Measurements from ENCODE around the gene TSACC. TPM values are rescaled to one million over a fixed set of nuclear protein-coding genes. Genes with fewer than 3 reads are reported as not detected.

TSACC gene
- polyA plus RNA-seq, 1 donor, result 1.5 TPM

DNA sequence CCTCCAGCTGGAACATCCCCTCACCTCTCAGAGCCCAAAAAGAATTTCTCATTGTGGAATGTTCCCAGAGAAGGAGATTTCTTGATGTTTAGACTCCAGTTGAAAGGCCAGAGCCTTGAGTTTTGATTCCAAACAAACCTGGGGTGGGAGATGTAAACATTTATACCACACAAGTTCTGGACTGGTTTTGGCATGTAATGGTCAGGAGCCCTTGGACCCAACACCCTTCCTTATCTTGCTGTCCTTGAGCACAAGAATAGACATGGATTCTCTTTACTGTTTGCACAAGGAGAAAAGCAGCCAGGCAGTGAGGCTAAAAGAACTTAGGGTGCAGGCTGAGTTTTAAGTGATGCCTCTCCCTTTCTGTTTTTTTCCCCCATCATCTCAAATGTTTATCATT lies 35.2 kb downstream of the TSACC start:
- no peak for DNase-seq (ENCODE audit: low read depth)

- DNase-seq (ENCODE audit: low read depth), result no peak
These were observed 37.8 kb downstream of the TSACC start for GRCh38 chr1:156376146-156376545.

GRCh38 chr1:156376958-156377919 lies 38.9 kb downstream of the TSACC start:
- no peak for DNase-seq (ENCODE audit: low read depth)

- DNase-seq (ENCODE audit: low read depth), result no peak
These were observed 40.2 kb downstream of the TSACC start for GRCh38 chr1:156378557-156378956.

DNA sequence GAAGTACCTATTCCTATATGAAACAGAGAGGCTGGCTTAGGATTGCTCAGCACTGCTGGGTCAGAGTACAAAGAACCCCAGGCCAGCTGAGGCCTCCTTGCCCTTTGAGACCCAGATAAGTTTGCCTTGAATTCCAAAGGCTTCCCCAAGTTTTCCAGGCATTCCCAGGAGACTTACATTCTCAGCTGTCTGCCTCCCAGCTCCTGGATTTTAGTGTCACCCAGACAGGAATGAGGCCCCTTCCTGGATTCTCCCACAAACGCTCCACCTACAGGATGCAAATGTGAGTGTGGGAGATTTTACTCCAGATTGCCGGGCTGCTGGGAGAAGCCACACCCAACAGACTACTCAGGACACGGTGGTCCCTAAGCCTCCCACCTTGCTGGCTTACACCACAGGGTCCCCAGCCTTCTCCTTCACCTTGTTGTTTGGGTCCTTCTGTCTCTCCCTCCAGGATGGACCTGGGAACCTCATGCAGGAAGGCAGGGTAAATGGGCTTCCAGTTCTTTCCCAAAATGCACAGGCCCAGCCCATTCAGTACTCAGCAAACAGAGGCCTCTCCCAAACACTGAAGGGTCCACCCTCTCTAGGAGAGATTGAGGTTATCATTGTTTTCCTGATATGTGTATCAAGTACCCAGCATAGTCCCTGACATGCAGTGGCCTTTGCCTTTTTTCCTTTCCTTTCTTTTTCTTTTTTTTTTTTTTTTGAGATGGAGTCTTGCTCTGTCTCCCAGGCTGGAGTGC lies 41.3 kb downstream of the TSACC start:
- no peak for DNase-seq (ENCODE audit: low read depth)

DNA sequence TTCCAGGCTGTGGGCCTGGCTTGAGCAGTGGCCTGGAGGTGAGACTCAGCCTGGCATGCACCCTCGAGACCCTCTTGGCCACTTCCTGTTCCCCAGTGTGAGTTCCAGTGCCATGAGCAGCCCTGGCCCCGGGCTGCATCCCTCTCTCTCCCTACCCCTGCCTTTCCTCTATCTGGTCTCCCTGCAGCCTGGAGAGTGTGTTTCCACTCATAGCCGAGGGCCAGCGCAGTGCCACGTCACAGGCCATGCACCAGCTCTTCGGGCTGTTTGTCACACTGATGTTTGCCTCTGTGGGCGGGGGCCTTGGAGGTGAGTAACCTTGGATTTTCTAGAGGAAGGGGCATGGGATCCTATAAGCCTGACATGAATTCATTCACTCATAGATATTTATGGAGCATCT lies 44.2 kb downstream of the TSACC start:
- no peak for DNase-seq (ENCODE audit: low read depth)

DNA sequence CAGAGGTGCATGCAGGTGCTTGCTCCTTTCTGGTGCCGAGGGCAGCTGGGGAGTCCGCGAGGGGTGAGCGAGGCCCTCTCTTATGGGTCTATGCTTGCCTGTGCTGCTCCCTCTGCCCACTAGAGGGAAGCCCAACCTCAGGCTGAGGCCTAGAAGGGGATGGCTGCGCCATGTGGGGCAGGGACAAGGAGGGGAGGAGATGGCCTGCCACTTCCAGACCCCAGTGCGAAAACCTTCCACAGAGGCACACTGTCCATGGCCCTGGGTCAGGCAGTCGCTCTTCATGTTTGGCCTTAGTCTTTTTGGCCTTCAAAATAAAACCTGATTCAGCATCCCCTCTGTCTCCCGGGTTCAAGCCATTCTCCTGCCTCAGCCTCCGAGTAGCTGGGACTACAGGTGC lies 44.7 kb downstream of the TSACC start:
- no peak for DNase-seq (ENCODE audit: low read depth)

DNA sequence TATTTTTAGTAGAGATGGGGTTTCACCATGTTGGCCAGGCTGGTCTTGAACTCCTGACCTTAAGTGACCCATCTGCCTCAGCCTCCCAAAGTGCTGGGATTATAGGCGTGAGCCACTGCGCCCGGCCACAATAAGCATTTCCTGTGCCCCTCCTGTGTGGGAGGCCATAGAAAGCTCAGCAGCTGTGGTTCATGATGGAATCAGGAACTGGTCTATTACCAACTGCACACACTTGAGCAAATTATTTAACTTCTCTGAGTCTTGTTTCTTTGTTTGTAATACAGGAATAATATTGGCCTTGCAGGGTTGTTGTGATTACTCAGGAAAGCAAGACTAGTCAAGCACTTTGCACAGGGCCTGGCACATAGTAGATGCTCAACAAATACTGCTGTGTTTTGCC lies 45.7 kb downstream of the TSACC start:
- DNase-seq (ENCODE audit: low read depth), result no peak

- DNase-seq (ENCODE audit: low read depth), result no peak
These were observed 46.3 kb downstream of the TSACC start for GRCh38 chr1:156384658-156385057.

- no peak for DNase-seq (ENCODE audit: low read depth)
These were observed 47.3 kb downstream of the TSACC start for GRCh38 chr1:156385534-156386031.

DNA sequence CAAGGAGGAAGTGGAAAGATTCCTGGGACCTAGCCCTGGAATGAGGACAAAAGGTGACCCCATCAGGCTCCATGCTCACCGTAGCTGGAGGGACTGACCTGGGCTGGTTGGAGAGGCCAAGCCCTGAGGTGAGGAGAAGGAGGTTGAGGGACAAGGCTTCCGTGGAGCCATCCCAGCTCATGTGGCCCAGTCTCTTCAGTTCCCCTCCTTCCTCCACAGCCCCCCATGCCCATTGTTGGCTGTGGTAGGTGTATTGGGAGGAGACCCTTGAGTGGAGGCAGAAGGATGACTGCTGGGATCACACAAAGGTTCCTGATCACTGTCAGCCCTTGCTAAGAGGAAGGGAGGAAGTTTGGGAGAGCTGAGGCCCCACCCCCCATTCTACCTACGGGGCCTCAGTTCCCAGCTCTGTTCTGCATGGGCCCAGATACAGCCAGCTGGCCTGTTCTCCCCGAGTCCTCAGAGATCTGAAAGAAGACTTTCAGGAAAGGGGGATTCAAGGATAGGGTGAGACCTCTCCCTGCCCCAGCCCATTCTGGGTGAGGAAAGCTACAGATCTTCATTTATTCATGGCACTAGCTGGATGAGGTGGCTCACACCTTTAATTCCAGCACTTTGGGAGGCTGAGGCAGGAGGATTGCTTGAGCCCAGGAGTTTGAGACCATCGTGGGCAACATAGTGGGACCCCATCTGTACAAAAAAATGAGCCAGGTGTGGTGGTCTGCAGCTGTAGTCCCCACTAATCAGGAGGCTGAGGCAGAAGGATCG lies 48.0 kb downstream of the TSACC start:
- DNase-seq (ENCODE audit: low read depth), result no peak

DNA sequence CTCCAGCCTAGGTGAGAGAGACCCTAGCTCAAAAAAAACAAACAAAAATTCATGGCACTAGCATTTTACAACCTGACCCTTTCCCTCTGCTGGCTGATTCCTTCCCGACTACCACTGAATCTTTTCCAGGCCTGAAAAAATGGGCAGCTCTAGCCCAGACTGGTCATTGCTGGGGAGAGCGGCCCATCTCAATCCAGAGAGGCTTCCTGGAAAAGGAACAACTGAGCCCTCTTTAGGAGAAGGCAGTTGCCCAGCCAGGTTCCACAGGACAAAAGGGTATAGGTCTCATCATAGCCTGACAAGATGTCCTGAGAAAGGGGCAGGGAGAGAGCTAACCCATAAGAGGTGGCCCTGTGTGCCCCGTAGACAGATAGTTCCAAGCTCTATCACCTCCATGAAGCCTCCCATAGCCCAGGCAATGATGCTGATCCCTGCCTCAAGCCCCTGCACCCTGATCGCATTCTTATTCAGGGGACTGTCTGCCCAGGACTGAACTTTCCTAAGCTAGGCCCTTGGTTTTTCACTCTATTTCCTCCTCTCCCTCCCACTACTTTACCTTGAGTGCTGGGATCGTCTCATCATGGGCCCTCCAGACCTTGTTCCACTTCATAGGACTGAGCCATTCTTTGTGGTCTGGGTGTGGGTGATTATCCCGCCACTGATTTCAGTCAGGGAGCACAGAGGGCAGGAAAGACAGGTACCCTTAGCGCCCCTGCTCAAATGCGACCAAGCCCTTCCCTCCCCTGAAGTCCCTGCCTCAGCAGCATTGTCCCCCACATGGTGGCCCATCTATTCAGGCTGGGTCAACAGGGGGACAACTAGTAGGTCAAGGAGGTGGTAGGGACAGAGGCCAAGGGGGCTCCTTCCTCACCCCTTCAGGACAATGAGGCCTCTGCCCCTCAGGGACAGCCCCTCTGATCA lies 48.9 kb downstream of the TSACC start:
- no peak for DNase-seq (ENCODE audit: low read depth)

DNA sequence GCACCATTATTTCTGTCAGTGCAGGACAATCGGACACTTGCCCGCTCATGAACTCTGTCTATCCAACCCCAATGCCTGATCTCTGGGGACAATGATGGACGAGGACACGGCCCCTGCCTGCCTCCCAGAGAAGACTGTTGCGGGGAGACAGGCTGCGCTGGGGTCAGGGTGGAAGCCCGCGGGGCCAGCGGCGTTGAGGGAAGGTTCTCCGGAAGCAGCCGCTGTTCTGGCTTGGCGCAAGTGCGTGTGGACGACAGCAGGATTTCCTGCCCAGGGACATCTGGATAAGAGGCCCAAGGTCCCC lies 49.5 kb downstream of the TSACC start:
- DNase-seq (ENCODE audit: low read depth), result no peak

GRCh38 chr1:156388174-156389137 lies 50.1 kb downstream of the TSACC start:
- no peak for DNase-seq (ENCODE audit: low read depth)

DNA sequence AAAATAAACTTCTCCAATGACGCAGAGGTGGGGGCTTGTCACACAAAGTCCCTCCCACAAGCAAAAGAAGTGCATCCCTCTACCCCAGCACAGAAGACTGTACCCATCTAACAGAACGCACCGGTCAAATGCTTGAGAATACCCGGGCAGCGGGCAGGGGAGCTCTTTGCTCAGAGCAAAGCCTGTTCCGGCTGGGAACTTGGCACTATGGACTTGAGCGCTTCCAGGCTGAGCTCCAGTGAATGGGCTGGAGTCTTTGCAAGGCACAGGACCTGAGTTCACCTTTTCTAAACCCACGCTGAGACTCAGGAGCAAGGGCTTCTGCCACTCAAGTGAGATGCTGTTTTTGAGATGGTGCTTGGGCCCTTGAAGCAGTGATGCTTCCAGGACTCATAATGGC lies 51.0 kb downstream of the TSACC start:
- DNase-seq (ENCODE audit: low read depth), result no peak

DNA sequence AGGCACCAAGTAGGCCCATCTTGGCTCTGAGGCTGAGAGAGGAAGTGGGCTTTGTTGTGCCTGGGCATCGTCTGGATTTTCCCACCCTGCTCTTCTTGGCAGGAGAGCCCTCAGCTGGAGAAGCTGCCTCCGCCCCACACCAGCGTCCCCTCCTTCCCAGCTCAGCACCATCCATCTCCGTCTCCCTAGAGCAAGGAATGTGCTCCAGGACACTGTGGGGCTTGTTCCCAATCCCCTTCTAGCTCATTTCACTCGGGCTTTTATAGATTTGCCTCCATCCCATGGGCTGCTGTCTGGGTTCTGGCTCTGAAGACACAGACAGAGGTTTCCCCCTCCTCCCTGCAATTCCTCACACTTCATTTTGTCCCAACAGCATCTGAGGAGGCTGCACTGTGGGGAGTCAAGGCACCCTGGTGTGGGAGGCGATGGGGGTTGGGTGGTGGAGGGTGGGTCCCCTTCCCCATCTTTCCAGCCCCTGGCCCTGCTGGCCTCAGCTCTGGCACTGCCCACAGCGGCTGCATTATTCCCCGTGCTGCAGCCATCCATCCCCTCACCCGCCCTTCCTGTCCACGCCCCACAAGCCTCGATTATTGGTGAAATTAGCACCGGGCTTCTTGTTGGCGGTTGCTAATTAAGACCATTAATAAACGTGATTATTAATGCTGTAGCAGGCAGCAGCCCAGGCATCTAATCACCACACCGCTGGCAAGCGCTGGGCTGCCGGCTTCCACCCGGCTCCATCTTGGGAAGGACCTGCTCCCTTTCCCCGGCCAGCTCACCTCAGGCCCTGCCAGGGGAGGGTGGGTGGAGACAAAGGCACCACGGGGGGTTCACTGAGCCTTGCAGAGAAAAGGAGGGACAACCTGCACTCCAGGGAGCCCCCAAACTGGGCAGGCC lies 52.4 kb downstream of the TSACC start:
- no peak for DNase-seq (ENCODE audit: low read depth)

DNA sequence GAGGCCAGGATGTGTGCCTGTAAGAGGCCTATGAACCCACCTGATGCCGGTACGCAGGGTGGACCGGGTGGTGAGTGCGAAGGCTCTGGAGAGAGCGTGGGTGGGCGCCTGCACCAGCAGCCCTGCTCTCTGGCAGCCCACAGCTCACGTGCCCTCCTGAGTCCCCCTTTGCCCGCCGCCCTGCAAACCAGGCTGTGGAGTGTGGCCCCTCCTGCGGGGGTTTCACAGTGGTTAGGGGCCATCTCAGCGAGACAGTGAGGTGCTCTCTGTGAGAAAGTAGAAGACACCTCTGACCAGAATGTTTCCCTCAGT lies 53.0 kb downstream of the TSACC start:
- DNase-seq (ENCODE audit: low read depth), result no peak

- no peak for DNase-seq (ENCODE audit: low read depth)
These were observed 53.4 kb downstream of the TSACC start for GRCh38 chr1:156391701-156392100.

DNA sequence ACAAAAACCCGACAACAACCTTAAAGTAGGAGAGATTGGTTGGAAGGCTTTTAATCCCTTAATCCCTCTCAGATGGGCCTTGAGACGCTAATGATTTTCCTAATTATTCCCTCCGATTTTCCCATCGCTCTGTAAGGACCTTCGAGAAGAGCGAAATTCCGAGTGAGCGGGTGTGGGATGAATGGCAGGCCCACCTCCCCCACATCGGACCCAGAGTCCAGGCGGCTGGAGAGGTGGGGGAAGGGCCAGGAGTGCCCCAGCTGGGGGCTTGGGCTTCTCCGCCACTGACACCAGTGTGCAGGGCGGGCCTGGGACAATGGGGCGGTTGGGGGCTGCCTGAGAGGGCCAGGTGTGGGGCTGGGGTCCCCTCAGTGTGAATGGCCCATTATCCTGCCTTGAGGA lies 54.1 kb downstream of the TSACC start:
- no peak for DNase-seq (ENCODE audit: low read depth)
